Activated naive CD4-positive, alpha-beta T cell treated with anti-CD3 and anti-CD28 coated beads for 36 hours (primary cell): ENCODE data around the gene ARFGAP1. TPM values are rescaled to one million over a fixed set of nuclear protein-coding genes. Genes with fewer than 3 reads are reported as not detected.

Experiments used
- CTCF ChIA-PET: fragments of 350-600 bp; sonication (Branson Sonifier 250); formaldehyde crosslinking; loops from one replicate; lab custom pipeline; 2021; ENCODE audit warnings: antibody characterized with exemption; lab: Charles Lee
- DNase-seq: peaks from one replicate; pipeline ENCODE4 v3.0.0-alpha.2; 2020
- H3K27ac Mint-ChIP-seq: one replicate; pipeline ENCODE4 v1.8.0; 2021; ENCODE audit warnings: mild to moderate bottlenecking, mixed read lengths
- H3K27me3 Mint-ChIP-seq: one replicate; pipeline ENCODE4 v1.8.0; 2021; ENCODE audit warnings: low read depth, mixed read lengths
- H3K36me3 Mint-ChIP-seq: one replicate; pipeline ENCODE4 v1.8.0; 2021; ENCODE audit warnings: low read depth, mixed read lengths
- H3K4me1 Mint-ChIP-seq: one replicate; pipeline ENCODE4 v1.8.0; 2021; ENCODE audit warnings: low read depth, mixed read lengths
- H3K4me3 Mint-ChIP-seq: one replicate; pipeline ENCODE4 v1.8.0; 2021; ENCODE audit warnings: mild to moderate bottlenecking, moderate library complexity, mixed read lengths
- H3K9me3 Mint-ChIP-seq: one replicate; pipeline ENCODE4 v1.8.0; 2021; ENCODE audit warnings: mixed read lengths
- intact Hi-C: fragments of 100-400 bp; cut with micrococcal nuclease; formaldehyde crosslinking; loops from one replicate; pipeline ENCODE4 v1.15.1; 2023
- total RNA-seq, 2 experiments: library from RNA; stranded (reverse); gene quantifications; one replicate each; pipeline ENCODE4 v1.2.3, GENCODE V29; 2021

The ARFGAP1 gene
- total RNA-seq, 2 experiments from 2014 or later, result 82.4 to 89.4 TPM

GRCh38 chr20:63276956-63277355 lies 4.3 kb downstream of the ARFGAP1 start:
- intact Hi-C loops, result no loop called here
- Mint-ChIP-seq H3K36me3 (peaks cover 3% of the 10 kb centered on the region), H3K27ac (no peak overlapping the region), H3K9me3 (no peaks in the 10 kb centered on the region), H3K4me1 (peaks cover 21% of the 10 kb centered on the region), H3K27me3 (no peaks in the 10 kb centered on the region), H3K4me3 (no peak overlapping the region)
- no peak for DNase-seq
- CTCF ChIA-PET, result interaction anchor here (0.7 kb wide), 1 partner anchor 378 kb away, joined by 3 read pairs; no protein-coding TSS in a partner anchor

GRCh38 chr20:63277466-63278272 lies 5.1 kb downstream of the ARFGAP1 start:
- intact Hi-C loops, result no loop called here
- no peak overlapping the region for H3K4me3 Mint-ChIP-seq
- peaks cover 21% of the 10 kb centered on the region for H3K4me1 Mint-ChIP-seq
- peaks cover 3% of the 10 kb centered on the region for H3K36me3 Mint-ChIP-seq
- H3K27ac Mint-ChIP-seq, result no peak overlapping the region
- no peaks in the 10 kb centered on the region for H3K27me3 Mint-ChIP-seq
- H3K9me3 Mint-ChIP-seq, result no peaks in the 10 kb centered on the region
- CTCF ChIA-PET, result no interaction called here
- DNase-seq, result no peak

GRCh38 chr20:63278661-63279060 lies 6.0 kb downstream of the ARFGAP1 start:
- no peaks in the 10 kb centered on the region for H3K9me3 Mint-ChIP-seq
- no peak overlapping the region for H3K27ac Mint-ChIP-seq
- H3K27me3 Mint-ChIP-seq, result no peaks in the 10 kb centered on the region
- no peak overlapping the region for H3K4me3 Mint-ChIP-seq
- H3K4me1 Mint-ChIP-seq, result peaks cover 17% of the 10 kb centered on the region
- intact Hi-C loops, result no loop called here
- no peak for DNase-seq
- H3K36me3 Mint-ChIP-seq, result peaks cover 3% of the 10 kb centered on the region
- CTCF ChIA-PET, result no interaction called here

GRCh38 chr20:63279931-63280330 lies 7.3 kb downstream of the ARFGAP1 start:
- Mint-ChIP-seq H3K4me1 (peaks cover 8% of the 10 kb centered on the region), H3K27ac (no peak overlapping the region), H3K9me3 (no peaks in the 10 kb centered on the region), H3K27me3 (no peaks in the 10 kb centered on the region), H3K4me3 (no peak overlapping the region), H3K36me3 (peaks cover 5% of the 10 kb centered on the region)
- no peak for DNase-seq
- CTCF ChIA-PET, result interaction anchor here (0.6 to 0.7 kb wide), 2 partner anchors 293 to 306 kb away, joined by 3 to 6 read pairs; no protein-coding TSS in a partner anchor
- intact Hi-C loops, result no loop called here

GRCh38 chr20:63280371-63280770 lies 7.8 kb downstream of the ARFGAP1 start:
- Mint-ChIP-seq H3K27ac (no peak overlapping the region), H3K27me3 (no peaks in the 10 kb centered on the region), H3K4me3 (no peak overlapping the region), H3K4me1 (peaks cover 4% of the 10 kb centered on the region), H3K9me3 (no peaks in the 10 kb centered on the region), H3K36me3 (peaks cover 5% of the 10 kb centered on the region)
- DNase-seq, result no peak
- CTCF ChIA-PET, result interaction anchor here (0.6 to 0.7 kb wide), 3 partner anchors 61 to 306 kb away, joined by 3 to 6 read pairs (median 3); no protein-coding TSS in a partner anchor
- intact Hi-C loops, result no loop called here

- Mint-ChIP-seq H3K27me3 (no peaks in the 10 kb centered on the region), H3K9me3 (no peaks in the 10 kb centered on the region), H3K36me3 (peaks cover 5% of the 10 kb centered on the region), H3K4me1 (peaks cover 2% of the 10 kb centered on the region), H3K4me3 (no peak overlapping the region), H3K27ac (no peak overlapping the region)
- no peak for DNase-seq
- CTCF ChIA-PET, result no interaction called here
- intact Hi-C loops, result no loop called here
Observed at GRCh38 chr20:63280929-63281545, 8.4 kb downstream of the ARFGAP1 start.

GRCh38 chr20:63281742-63282665 lies 9.4 kb downstream of the ARFGAP1 start:
- H3K4me1 Mint-ChIP-seq, result peaks cover 2% of the 10 kb centered on the region
- peaks cover 2% of the 10 kb centered on the region for H3K36me3 Mint-ChIP-seq
- H3K9me3 Mint-ChIP-seq, result no peaks in the 10 kb centered on the region
- DNase-seq, result no peak
- no peaks in the 10 kb centered on the region for H3K27me3 Mint-ChIP-seq
- no peak overlapping the region for H3K27ac Mint-ChIP-seq
- CTCF ChIA-PET, result no interaction called here
- intact Hi-C loops, result no loop called here
- H3K4me3 Mint-ChIP-seq, result no peak overlapping the region

- intact Hi-C loops, result no loop called here
- Mint-ChIP-seq H3K4me3 (no peak overlapping the region), H3K4me1 (peaks cover 2% of the 10 kb centered on the region), H3K27me3 (no peaks in the 10 kb centered on the region), H3K9me3 (no peaks in the 10 kb centered on the region), H3K27ac (no peak overlapping the region), H3K36me3 (peaks cover 2% of the 10 kb centered on the region)
- DNase-seq, result no peak
- CTCF ChIA-PET, result no interaction called here
Observed at GRCh38 chr20:63282946-63283345, 10.3 kb downstream of the ARFGAP1 start.

GRCh38 chr20:63283397-63284082 lies 10.9 kb downstream of the ARFGAP1 start:
- Mint-ChIP-seq H3K9me3 (no peaks in the 10 kb centered on the region), H3K27ac (peak overlapping the region; percentile 77), H3K4me1 (peaks cover 2% of the 10 kb centered on the region), H3K4me3 (peak overlapping the region; percentile 69), H3K36me3 (peaks cover 2% of the 10 kb centered on the region), H3K27me3 (no peaks in the 10 kb centered on the region)
- DNase-seq, result no peak
- intact Hi-C loops, result no loop called here
- CTCF ChIA-PET, result interaction anchor here (1.6 kb wide), 1 partner anchor 60 kb away, joined by 5 read pairs; no protein-coding TSS in a partner anchor

- Mint-ChIP-seq H3K27ac (peak overlapping the region; percentile 77), H3K9me3 (no peaks in the 10 kb centered on the region), H3K27me3 (no peaks in the 10 kb centered on the region), H3K4me1 (peaks cover 2% of the 10 kb centered on the region), H3K4me3 (peak overlapping the region; percentile 69), H3K36me3 (peaks cover 3% of the 10 kb centered on the region)
- intact Hi-C loops, result no loop called here
- peak; percentile 49 for DNase-seq
- CTCF ChIA-PET, result interaction anchor here (1.6 kb wide), 1 partner anchor 61 kb away, joined by 5 read pairs; no protein-coding TSS in a partner anchor
Observed at GRCh38 chr20:63284083-63284440, 11.4 kb downstream of the ARFGAP1 start.

GRCh38 chr20:63284544-63284949 lies 11.9 kb downstream of the ARFGAP1 start:
- intact Hi-C loops, result no loop called here
- Mint-ChIP-seq H3K4me3 (peak overlapping the region; percentile 74), H3K27me3 (no peaks in the 10 kb centered on the region), H3K27ac (peak overlapping the region; percentile 61), H3K4me1 (peaks cover 2% of the 10 kb centered on the region), H3K36me3 (peaks cover 3% of the 10 kb centered on the region), H3K9me3 (no peaks in the 10 kb centered on the region)
- CTCF ChIA-PET, result interaction anchor here (1.6 kb wide), 1 partner anchor 61 kb away, joined by 5 read pairs; no protein-coding TSS in a partner anchor
- DNase-seq, result no peak
